CD14-positive monocyte (primary cell): ENCODE data around the gene TXK. TPM values are rescaled to one million over a fixed set of nuclear protein-coding genes. Genes with fewer than 3 reads are reported as not detected.

Experiments used
- DNase-seq, 3 donors: peaks; one replicate each; pipeline ENCODE4 v3.0.0-alpha.2; 2011 to 2022
- H2AFZ ChIP-seq: 2 replicates; pipeline ENCODE4 v1.6.0; 2012; ENCODE audit warnings: mild to moderate bottlenecking, low read depth, low read length, inconsistent platforms; ENCODE audit not compliant: insufficient read depth, poor library complexity, severe bottlenecking
- H3K27ac ChIP-seq, 2 donors: 1 replicate in 1 of 2; 2 replicates in 1 of 2; pipeline ENCODE4 v1.5.1; 2012 to 2013; ENCODE audit warnings: low read length in 2 of 2, control low read depth in 1 of 2, inconsistent platforms in 1 of 2, low read depth in 1 of 2, mild to moderate bottlenecking in 1 of 2
- H3K27me3 ChIP-seq, 2 donors: one replicate each; pipeline versions ENCODE4 v1.6.0 to v1.6.1; 2011 to 2013; ENCODE audit warnings: low read length in 2 of 2; ENCODE audit not compliant: control insufficient read depth in 2 of 2, insufficient read depth in 2 of 2
- H3K36me3 ChIP-seq, 2 donors: replicated peaks in 1 of 2; 1 replicate in 1 of 2; 2 replicates in 1 of 2; pipeline versions ENCODE4 v1.5.1 to v1.6.1; 2012 to 2013; ENCODE audit warnings: low read length in 2 of 2, control low read depth in 1 of 2, inconsistent platforms in 1 of 2, mild to moderate bottlenecking in 1 of 2; ENCODE audit not compliant: insufficient read depth in 2 of 2, control insufficient read depth in 1 of 2
- H3K4me1 ChIP-seq, 2 donors: 1 replicate in 1 of 2; 2 replicates in 1 of 2; pipeline versions ENCODE4 v1.5.1 to v1.6.1; 2012 to 2013; ENCODE audit warnings: low read length in 2 of 2, control low read depth in 1 of 2, inconsistent platforms in 1 of 2, mild to moderate bottlenecking in 1 of 2, moderate library complexity in 1 of 2; ENCODE audit not compliant: insufficient read depth in 2 of 2, control insufficient read depth in 1 of 2
- H3K4me2 ChIP-seq: replicated peaks from 2 replicates; pipeline ENCODE3; 2012; ENCODE audit warnings: low read length, moderate library complexity, mild to moderate bottlenecking; ENCODE audit not compliant: poor library complexity, severe bottlenecking; ENCODE audit errors: extremely low read depth
- H3K4me3 ChIP-seq, 3 experiments: fragments of 200-600 bp in 1 of 3; sonication (generic) in 1 of 3; replicated peaks in 1 of 3; 1 replicate in 2 of 3; 2 replicates in 1 of 3; pipeline ENCODE4 v1.5.1; 2011 to 2013; ENCODE audit warnings: low read length in 3 of 3, mild to moderate bottlenecking in 3 of 3, control low read depth in 2 of 3, low read depth in 2 of 3, inconsistent platforms in 1 of 3, moderate library complexity in 1 of 3
- H3K79me2 ChIP-seq: 2 replicates; pipeline ENCODE4 v1.6.0; 2012; ENCODE audit warnings: mild to moderate bottlenecking, control low read depth, inconsistent platforms, low read length, moderate library complexity; ENCODE audit not compliant: insufficient read depth
- H3K9ac ChIP-seq: 2 replicates; pipeline ENCODE4 v1.6.0; 2017; ENCODE audit warnings: low read length, mild to moderate bottlenecking; ENCODE audit not compliant: insufficient read depth, poor library complexity, severe bottlenecking
- H3K9me3 ChIP-seq, 2 donors: replicated peaks in 1 of 2; 1 replicate in 1 of 2; 2 replicates in 1 of 2; pipeline versions ENCODE4 v1.5.1 to v1.6.1; 2012 to 2013; ENCODE audit warnings: low read length in 2 of 2, control low read depth in 1 of 2; ENCODE audit not compliant: control insufficient read depth in 1 of 2, insufficient read depth in 1 of 2
- H4K20me1 ChIP-seq: 2 replicates; pipeline ENCODE4 v1.6.0; 2012; ENCODE audit warnings: mild to moderate bottlenecking, low read length, control low read depth, moderate library complexity; ENCODE audit not compliant: insufficient read depth
- H3K27ac Mint-ChIP-seq, 7 donors: one replicate each; pipeline ENCODE4 v1.8.0; 2020; ENCODE audit warnings: mild to moderate bottlenecking in 7 of 7, mixed read lengths in 7 of 7, moderate library complexity in 6 of 7, inconsistent platforms in 2 of 7
- H3K27me3 Mint-ChIP-seq, 3 donors: one replicate each; pipeline ENCODE4 v1.8.0; 2021 to 2022; ENCODE audit warnings: low read depth in 3 of 3, mild to moderate bottlenecking in 3 of 3, mixed read lengths in 3 of 3, moderate library complexity in 3 of 3, inconsistent platforms in 1 of 3
- H3K36me3 Mint-ChIP-seq, 2 donors: one replicate each; pipeline ENCODE4 v1.8.0; 2020; ENCODE audit warnings: mixed read lengths in 2 of 2, inconsistent platforms in 1 of 2, mild to moderate bottlenecking in 1 of 2
- H3K4me1 Mint-ChIP-seq: one replicate; pipeline ENCODE4 v1.8.0; 2020; ENCODE audit warnings: mild to moderate bottlenecking, mixed read lengths
- H3K4me3 Mint-ChIP-seq, 2 donors: one replicate each; pipeline ENCODE4 v1.8.0; 2020; ENCODE audit warnings: mild to moderate bottlenecking in 2 of 2, mixed read lengths in 2 of 2, moderate library complexity in 1 of 2
- H3K9me3 Mint-ChIP-seq, 7 donors: one replicate each; pipeline ENCODE4 v1.8.0; 2020 to 2022; ENCODE audit warnings: mixed read lengths in 7 of 7, mild to moderate bottlenecking in 6 of 7, moderate library complexity in 6 of 7, inconsistent platforms in 2 of 7
- CTCF ChIP-seq: fragments of 200-600 bp; IDR thresholded peaks from one replicate; pipeline ENCODE4 v1.8.0; 2022; ENCODE audit warnings: antibody characterized with exemption, mild to moderate bottlenecking
- WGBS: methylation state at CpG from one replicate; pipeline ENCODE4 v1.1.5; 2013; ENCODE audit warnings: missing lambda C conversion rate; ENCODE audit not compliant: insufficient coverage; 5-methylcytosine and 5-hydroxymethylcytosine counted together
- intact Hi-C, 2 donors: fragments of 100-400 bp; cut with micrococcal nuclease; formaldehyde crosslinking; loops; one replicate each; pipeline versions ENCODE4 v1.15.0 to v1.15.1; 2023
- polyA plus RNA-seq, 3 donors: library from polyadenylated mRNA; depleted of rRNA in 1 of 3; unstranded in 2 of 3; stranded (reverse) in 1 of 3; fragments of 300-500 nt in 2 of 3; fragments of >200 nt in 1 of 3; fragmentation: Illumina TruSeq in 2 of 3; gene quantifications; 1 replicate in 2 of 3; 2 replicates in 1 of 3; pipeline ENCODE4 v1.2.3, GENCODE V29; 2012 to 2021

TXK gene
- polyA plus RNA-seq, 3 donors: 0.13 to 0.93 (median 0.54) TPM

- H3K27me3 Mint-ChIP-seq: peaks cover 0 to 3% (median 2%) of the 10 kb centered on the region in 3 donors
- Histone ChIP-seq H2AFZ (no peak overlapping the region), H3K27me3 (no peaks in the 10 kb centered on the region), H3K9me3 (no peaks in the 10 kb centered on the region), H3K79me2 (no peaks in the 10 kb centered on the region), H3K4me3 (no peak overlapping the region), H3K9ac (no peak overlapping the region), H3K36me3 (no peaks in the 10 kb centered on the region), H3K4me2 (no peak overlapping the region), H4K20me1 (no peaks in the 10 kb centered on the region), H3K27ac (no peak overlapping the region), H3K4me1 (peaks cover 7% of the 10 kb centered on the region in 2 donors)
- no peak overlapping the region for H3K4me3 Mint-ChIP-seq
- intact Hi-C loops: loop anchor here in 1 of 2 donors (10.0 kb wide), 1 partner anchor 150 kb away; no protein-coding TSS in a partner anchor
- WGBS: 88% methylated on average over 1 of the region's 2 CpGs
- no peak for TF ChIP-seq CTCF
- H3K27ac Mint-ChIP-seq: no peak overlapping the region
- no peak for DNase-seq
- H3K4me1 Mint-ChIP-seq: peaks cover 17% of the 10 kb centered on the region
- H3K9me3 Mint-ChIP-seq: peaks cover 0 to 1% (median 0%) of the 10 kb centered on the region in 7 donors
- no peaks in the 10 kb centered on the region for H3K36me3 Mint-ChIP-seq
These were observed 9.2 kb downstream of the TXK start for GRCh38 chr4:48124870-48125269.

GRCh38 chr4:48122756-48123155, 11.3 kb downstream of the TXK start:
- no peak overlapping the region for H3K9ac ChIP-seq
- no peak overlapping the region for H3K27ac ChIP-seq
- Mint-ChIP-seq H3K9me3 (peaks cover 0 to 1% (median 0%) of the 10 kb centered on the region in 7 donors), H3K27me3 (peaks cover 0 to 3% (median 2%) of the 10 kb centered on the region in 3 donors), H3K27ac (no peak overlapping the region), H3K4me1 (peaks cover 3% of the 10 kb centered on the region), H3K4me3 (no peak overlapping the region), H3K36me3 (no peaks in the 10 kb centered on the region)
- H4K20me1 ChIP-seq: no peaks in the 10 kb centered on the region
- WGBS: 100% methylated on average over 1 of the region's 1 CpG
- no peaks in the 10 kb centered on the region for H3K27me3 ChIP-seq
- no peak for TF ChIP-seq CTCF
- no peak for DNase-seq
- intact Hi-C loops: loop anchor here in 1 of 2 donors (10.0 kb wide), 1 partner anchor 152 kb away; no protein-coding TSS in a partner anchor
- no peak overlapping the region for H3K4me3 ChIP-seq
- no peaks in the 10 kb centered on the region for H3K9me3 ChIP-seq
- no peaks in the 10 kb centered on the region for H3K79me2 ChIP-seq
- peaks cover 1 to 2% of the 10 kb centered on the region in 2 donors for H3K4me1 ChIP-seq
- no peak overlapping the region for H3K4me2 ChIP-seq
- no peak overlapping the region for H2AFZ ChIP-seq
- no peaks in the 10 kb centered on the region for H3K36me3 ChIP-seq
